B cell (primary cell): ENCODE results near the gene DROSHA. TPM values are rescaled to one million over a fixed set of nuclear protein-coding genes. Genes with fewer than 3 reads are reported as not detected.

Experiments used
- ATAC-seq: fragments of 200-7000 bp; cut with Tn5 transposase; one replicate; pipeline ENCODE4 v1.10.0; 2021; ENCODE audit warnings: low read depth, mild to moderate bottlenecking, moderate number of reproducible peaks, moderate library complexity
- CTCF ChIA-PET: fragments of 350-600 bp; sonication (Branson Sonifier 250); formaldehyde crosslinking; loops from one replicate; lab custom pipeline; 2021; ENCODE audit warnings: antibody characterized with exemption, inconsistent platforms; lab: Charles Lee
- POLR2A ChIA-PET: fragments of 350-600 bp; sonication (Branson Sonifier 250); formaldehyde crosslinking; loops from one replicate; lab custom pipeline; 2021; ENCODE audit warnings: antibody characterized with exemption; lab: Charles Lee
- DNase-seq: peaks from one replicate; pipeline ENCODE4 v3.0.0; 2013
- H2AFZ ChIP-seq: 2 replicates; pipeline ENCODE4 v1.6.1; 2012; ENCODE audit warnings: mild to moderate bottlenecking, low read depth, low read length; ENCODE audit not compliant: insufficient read depth, poor library complexity, severe bottlenecking
- H3K27ac ChIP-seq, 2 donors: 1 replicate in 1 of 2; 2 replicates in 1 of 2; pipeline ENCODE4 v1.5.1; 2012 to 2013; ENCODE audit warnings: low read length in 2 of 2, mild to moderate bottlenecking in 2 of 2, moderate library complexity in 1 of 2
- H3K27me3 ChIP-seq, 4 experiments: fragments of 200-600 bp in 1 of 4; sonication (generic) in 1 of 4; replicated peaks in 1 of 4; 1 replicate in 2 of 4; 2 replicates in 2 of 4; pipeline versions ENCODE4 v1.6.1 to v1.7.0; 2013 to 2016; ENCODE audit warnings: low read length in 3 of 4, mild to moderate bottlenecking in 2 of 4, mixed read lengths in 1 of 4, moderate library complexity in 1 of 4; ENCODE audit not compliant: insufficient read depth in 4 of 4, control insufficient read depth in 3 of 4; ENCODE audit errors: control extremely low read depth in 1 of 4
- H3K36me3 ChIP-seq, 2 experiments: replicated peaks in 1 of 2; 1 replicate in 1 of 2; 2 replicates in 1 of 2; pipeline versions ENCODE4 v1.6.1 to v1.7.1; 2013; ENCODE audit warnings: low read length in 1 of 2; ENCODE audit not compliant: insufficient read depth in 2 of 2, control insufficient read depth in 1 of 2; ENCODE audit errors: control extremely low read depth in 1 of 2, extremely low read depth in 1 of 2
- H3K4me1 ChIP-seq, 2 donors: fragments of 200-600 bp in 1 of 2; sonication (generic) in 1 of 2; 1 replicate in 1 of 2; 2 replicates in 1 of 2; pipeline versions ENCODE4 v1.5.1 to v1.6.1; 2013 to 2017; ENCODE audit warnings: low read length in 2 of 2; ENCODE audit not compliant: control insufficient read depth in 2 of 2, insufficient read depth in 2 of 2
- H3K4me2 ChIP-seq: replicated peaks from 2 replicates; pipeline ENCODE3; 2012; ENCODE audit warnings: mild to moderate bottlenecking, low read depth, low read length; ENCODE audit not compliant: poor library complexity, severe bottlenecking
- H3K4me3 ChIP-seq, 5 experiments: fragments of 200-600 bp in 1 of 5; sonication (generic) in 1 of 5; 1 replicate in 3 of 5; 2 replicates in 2 of 5; pipeline versions ENCODE4 v1.5.1 to v1.7.0; 2011 to 2016; ENCODE audit warnings: low read length in 4 of 5, mild to moderate bottlenecking in 4 of 5, low read depth in 2 of 5, control low read depth in 1 of 5, moderate library complexity in 1 of 5; ENCODE audit not compliant: insufficient read depth in 1 of 5; ENCODE audit errors: control extremely low read depth in 1 of 5, extremely low read depth in 1 of 5
- H3K79me2 ChIP-seq: fragments of 200-600 bp; sonication (generic); one replicate; pipeline ENCODE4 v1.6.0; 2016; ENCODE audit warnings: low read length; ENCODE audit not compliant: control insufficient read depth, insufficient read depth
- H3K9ac ChIP-seq: fragments of 200-600 bp; sonication (generic); 2 replicates; pipeline ENCODE4 v1.6.1; 2017; ENCODE audit warnings: mild to moderate bottlenecking, low read length, moderate library complexity
- H3K9me3 ChIP-seq, 3 donors: one replicate each; pipeline versions ENCODE4 v1.6.1 to v1.7.1; 2013; ENCODE audit warnings: low read length in 2 of 3; ENCODE audit not compliant: control insufficient read depth in 2 of 3, insufficient read depth in 1 of 3; ENCODE audit errors: control extremely low read depth in 1 of 3
- H4K20me1 ChIP-seq: 2 replicates; pipeline ENCODE4 v1.6.0; 2012; ENCODE audit warnings: mild to moderate bottlenecking, low read length; ENCODE audit not compliant: insufficient read depth, control insufficient read depth, poor library complexity, severe bottlenecking
- H3K27ac Mint-ChIP-seq: one replicate; pipeline ENCODE4 v1.8.0; 2021; ENCODE audit warnings: mixed read lengths
- H3K27me3 Mint-ChIP-seq: one replicate; pipeline ENCODE4 v1.8.0; 2021; ENCODE audit warnings: mixed read lengths
- H3K4me1 Mint-ChIP-seq: one replicate; pipeline ENCODE4 v1.8.0; 2021; ENCODE audit warnings: mixed read lengths
- H3K4me3 Mint-ChIP-seq: one replicate; pipeline ENCODE4 v1.8.0; 2021; ENCODE audit warnings: mixed read lengths
- H3K9me3 Mint-ChIP-seq: one replicate; pipeline ENCODE4 v1.8.0; 2022; ENCODE audit warnings: mixed read lengths; ENCODE audit not compliant: insufficient read depth
- EZH2 ChIP-seq: IDR thresholded peaks from 2 replicates; pipeline ENCODE4 v1.6.1; 2012; ENCODE audit warnings: borderline replicate concordance, low read depth, mild to moderate bottlenecking, moderate library complexity, low read length; ENCODE audit not compliant: insufficient read depth, poor library complexity, severe bottlenecking
- WGBS: methylation state at CpG from one replicate; pipeline ENCODE4 v1.1.5; 2013; ENCODE audit warnings: missing lambda C conversion rate; ENCODE audit not compliant: insufficient coverage; 5-methylcytosine and 5-hydroxymethylcytosine counted together
- intact Hi-C: fragments of 100-400 bp; cut with micrococcal nuclease; formaldehyde crosslinking; loops from one replicate; pipeline ENCODE4 v1.10.0; 2022
- polyA plus RNA-seq: library from polyadenylated mRNA; depleted of rRNA; stranded (reverse); fragments of >200 nt; gene quantifications from 2 replicates; pipeline ENCODE4 v1.2.3, GENCODE V29; 2012
- total RNA-seq, 2 donors: library from RNA; stranded (reverse); fragments of 120-200 nt in 1 of 2; gene quantifications; 1 replicate in 1 of 2; 2 replicates in 1 of 2; pipeline versions ENCODE4 v1.2.3 to v1.2.4, GENCODE V29; 2013 to 2022
- TF ChIP-seq, protein P1 (sequence below): fragments of 200-600 bp; IDR thresholded peaks from one replicate; pipeline ENCODE4 v1.8.0; 2022; ENCODE audit warnings: antibody characterized with exemption, mild to moderate bottlenecking

Gene DROSHA
- total and polyA plus RNA-seq, 2 donors (not counting 1 experiment from before 2014, with no cell fraction given), result 31.2 to 62.4 TPM

DNA sequence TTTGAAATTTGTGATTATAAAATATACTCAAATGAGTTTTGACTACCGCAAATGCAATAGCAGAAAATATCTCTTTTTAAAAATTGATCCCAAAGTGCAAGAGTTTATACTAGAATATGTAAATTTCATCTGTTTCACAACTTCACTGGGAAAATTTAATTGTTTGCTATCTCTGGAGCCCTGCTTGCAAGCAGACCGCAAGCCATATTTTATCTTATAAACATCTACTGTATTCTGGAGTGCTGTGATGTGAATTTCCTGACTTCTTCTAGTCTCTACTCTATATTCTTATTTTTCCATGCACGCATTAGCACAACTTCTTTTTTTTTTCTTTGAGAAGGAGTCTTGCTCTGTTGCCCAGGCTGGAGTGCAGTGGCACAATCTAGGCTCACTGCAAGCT, 98.7 kb downstream of the DROSHA start:
- ChIA-PET CTCF (no interaction called here), POLR2A (no interaction called here)
- H3K9me3 ChIP-seq, result no peaks in the 10 kb centered on the region
- no peak overlapping the region for H3K9ac ChIP-seq
- H3K4me3 ChIP-seq, result no peak overlapping the region
- TF ChIP-seq, protein P1, sequence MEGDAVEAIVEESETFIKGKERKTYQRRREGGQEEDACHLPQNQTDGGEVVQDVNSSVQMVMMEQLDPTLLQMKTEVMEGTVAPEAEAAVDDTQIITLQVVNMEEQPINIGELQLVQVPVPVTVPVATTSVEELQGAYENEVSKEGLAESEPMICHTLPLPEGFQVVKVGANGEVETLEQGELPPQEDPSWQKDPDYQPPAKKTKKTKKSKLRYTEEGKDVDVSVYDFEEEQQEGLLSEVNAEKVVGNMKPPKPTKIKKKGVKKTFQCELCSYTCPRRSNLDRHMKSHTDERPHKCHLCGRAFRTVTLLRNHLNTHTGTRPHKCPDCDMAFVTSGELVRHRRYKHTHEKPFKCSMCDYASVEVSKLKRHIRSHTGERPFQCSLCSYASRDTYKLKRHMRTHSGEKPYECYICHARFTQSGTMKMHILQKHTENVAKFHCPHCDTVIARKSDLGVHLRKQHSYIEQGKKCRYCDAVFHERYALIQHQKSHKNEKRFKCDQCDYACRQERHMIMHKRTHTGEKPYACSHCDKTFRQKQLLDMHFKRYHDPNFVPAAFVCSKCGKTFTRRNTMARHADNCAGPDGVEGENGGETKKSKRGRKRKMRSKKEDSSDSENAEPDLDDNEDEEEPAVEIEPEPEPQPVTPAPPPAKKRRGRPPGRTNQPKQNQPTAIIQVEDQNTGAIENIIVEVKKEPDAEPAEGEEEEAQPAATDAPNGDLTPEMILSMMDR, result no peak
- TF ChIP-seq EZH2, result no peak
- intact Hi-C loops, result no loop called here
- WGBS, result no CpG with 5 or more reads among the region's 3 CpGs
- H4K20me1 ChIP-seq, result no peaks in the 10 kb centered on the region
- DNase-seq, result no peak
- Mint-ChIP-seq H3K27me3 (no peaks in the 10 kb centered on the region), H3K4me1 (no peaks in the 10 kb centered on the region), H3K27ac (no peak overlapping the region), H3K4me3 (no peak overlapping the region), H3K9me3 (no peaks in the 10 kb centered on the region)
- no peaks in the 10 kb centered on the region for H3K4me1 ChIP-seq
- no peak overlapping the region for H3K27ac ChIP-seq
- no peak for ATAC-seq
- no peak overlapping the region for H2AFZ ChIP-seq
- H3K4me2 ChIP-seq, result no peak overlapping the region
- H3K79me2 ChIP-seq, result no peaks in the 10 kb centered on the region
- no peaks in the 10 kb centered on the region for H3K27me3 ChIP-seq
- peaks cover 0 to 41% of the 10 kb centered on the region in 2 experiments for H3K36me3 ChIP-seq

DNA sequence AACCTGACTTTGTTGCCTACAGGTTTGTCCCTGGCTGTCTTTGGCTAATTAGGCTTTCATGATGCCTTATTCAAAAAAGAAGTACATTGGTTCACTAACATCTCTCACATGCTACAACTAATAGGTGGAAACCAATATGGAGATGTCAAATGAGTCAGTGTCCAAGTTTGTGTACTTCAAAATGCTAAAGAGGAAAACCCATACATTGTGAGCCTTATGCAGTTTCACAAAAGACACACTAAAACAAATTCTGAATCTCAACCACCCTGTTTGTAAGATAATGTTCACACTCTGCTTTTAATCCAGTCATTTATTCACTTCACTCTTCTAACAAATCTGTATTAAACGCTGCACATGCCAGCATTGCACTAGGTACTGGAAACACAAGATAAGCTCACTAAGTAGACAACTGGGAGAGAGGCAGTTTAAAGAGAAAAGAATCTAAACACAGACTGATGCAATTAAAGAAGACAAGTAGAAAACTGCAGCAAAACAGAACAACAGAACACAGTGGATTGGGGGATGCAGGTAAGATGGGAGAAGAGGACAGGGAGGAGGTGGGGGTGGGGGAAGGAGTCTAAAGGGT, 104.1 kb downstream of the DROSHA start:
- H3K27ac Mint-ChIP-seq, result no peak overlapping the region
- CTCF ChIA-PET, result no interaction called here

More for the DNA sequence above, 104.1 kb downstream of the DROSHA start:
- H3K79me2 ChIP-seq, result no peaks in the 10 kb centered on the region
- POLR2A ChIA-PET, result no interaction called here
- TF ChIP-seq, protein P1, result no peak
- TF ChIP-seq EZH2, result no peak
- H3K4me2 ChIP-seq, result no peak overlapping the region
- H3K9me3 Mint-ChIP-seq, result no peaks in the 10 kb centered on the region
- H3K27ac ChIP-seq, result no peak overlapping the region
- no peaks in the 10 kb centered on the region for H3K4me1 Mint-ChIP-seq
- no peaks in the 10 kb centered on the region for H3K27me3 ChIP-seq
- intact Hi-C loops, result no loop called here
- no peak overlapping the region for H2AFZ ChIP-seq
- no peaks in the 10 kb centered on the region for H4K20me1 ChIP-seq
- WGBS, result no CpG with 5 or more reads among the region's 1 CpG
- H3K4me3 Mint-ChIP-seq, result no peak overlapping the region
- no peak overlapping the region for H3K4me3 ChIP-seq
- H3K27me3 Mint-ChIP-seq, result no peaks in the 10 kb centered on the region
- H3K9me3 ChIP-seq, result no peaks in the 10 kb centered on the region
- no peak for DNase-seq
- no peaks in the 10 kb centered on the region for H3K4me1 ChIP-seq
- no peak for ATAC-seq
- peaks cover 0 to 17% of the 10 kb centered on the region in 2 experiments for H3K36me3 ChIP-seq
- H3K9ac ChIP-seq, result no peak overlapping the region
